Dermis lymphatic vessel endothelial cell (primary cell): ENCODE measurements around the gene ATF3. TPM values are rescaled to one million over a fixed set of nuclear protein-coding genes. Genes with fewer than 3 reads are reported as not detected.

Experiments used
- total RNA-seq: library from RNA; depleted of rRNA; stranded (reverse); fragments of >200 nt; gene quantifications from 2 replicates; pipeline ENCODE4 v1.2.1, GENCODE V29; 2014

ATF3 gene
- total RNA-seq = 0.95 and 2.7 TPM in 2 replicates

GRCh38 chr1:212608392-212608958, at the start of gene ATF3:
Gene ATF3 (plus strand): TSS chr1:212608761. CDS start chr1:212615022, 6,261 bp downstream.

Other genes starting within 250 kb of the ATF3 start
- gene PACC1, start 193.9 kb upstream of the ATF3 start, total RNA-seq = 5.6 and 7.0 TPM in 2 replicates
- 7.8 and 9.4 TPM in 2 replicates for gene NENF, start 175.8 kb upstream of the ATF3 start, total RNA-seq
- 1.1 TPM in 2 replicates for gene BATF3, start 91.1 kb downstream of the ATF3 start, total RNA-seq
- gene NSL1, start 183.0 kb downstream of the ATF3 start, total RNA-seq = 26.0 and 28.5 TPM in 2 replicates
- 10.4 and 13.3 TPM in 2 replicates for gene TATDN3, start 183.1 kb downstream of the ATF3 start, total RNA-seq
- gene SPATA45, start 238.9 kb downstream of the ATF3 start, total RNA-seq = 0.17 TPM in 1 of 2 replicates, not detected in the other
- 9.2 and 9.8 TPM in 2 replicates for gene FLVCR1, start 249.5 kb downstream of the ATF3 start, total RNA-seq